HL-60 (cell line): ENCODE results near the gene GPR89B.

ENCODE experiments used
- CTCF ChIP-seq: IDR thresholded peaks from one replicate; pipeline ENCODE4 v1.5.1; 2011; ENCODE audit warnings: low read length, control low read depth, inconsistent platforms; ENCODE audit not compliant: insufficient read depth
- GABPA ChIP-seq: IDR thresholded peaks from 2 replicates; pipeline ENCODE4 v1.6.1; 2012; ENCODE audit warnings: low read depth
- POLR2AphosphoS5 ChIP-seq: IDR thresholded peaks from 2 replicates; pipeline ENCODE4 v1.6.1; 2012; ENCODE audit warnings: low read depth
- REST ChIP-seq: IDR thresholded peaks from 2 replicates; pipeline ENCODE4 v1.6.1; 2012; ENCODE audit warnings: low read depth; ENCODE audit not compliant: insufficient replicate concordance
- SPI1 ChIP-seq: IDR thresholded peaks from 2 replicates; pipeline ENCODE4 v1.6.1; 2012; ENCODE audit warnings: low read depth, mild to moderate bottlenecking, borderline replicate concordance

- TF ChIP-seq CTCF (no peak), POLR2AphosphoS5 (no peak), REST (no peak), SPI1 (no peak), GABPA (no peak)
These were observed 20.3 kb upstream of the GPR89B start for GRCh38 chr1:147907786-147908509.
